Measurements from ENCODE around the gene ZDHHC7.

- TF ChIP-seq CTCF (IDR thresholded peaks at IDR 0.05; ENCODE audit: low read length) (no peak), EZH2 (IDR thresholded peaks at IDR 0.05; ENCODE audit: borderline replicate concordance, low read length) (no peak)
Observed at GRCh38 chr16:85055493-85056210, 44.3 kb upstream of the ZDHHC7 start.

Data from OCI-LY1 (cell line).